Spleen (tissue), 11 donors: ENCODE results near the gene SORCS2. TPM values are rescaled to one million over a fixed set of nuclear protein-coding genes. Genes with fewer than 3 reads are reported as not detected.
A peak's percentile ranks its signal among the peaks of the same experiment; 100 is the strongest.

Source experiments
- DNase-seq: peaks from one replicate; pipeline ENCODE4 v3.0.0-alpha.2; 2020
- H3K27ac ChIP-seq, 8 donors: fragments of 200-600 bp; sonication (generic) in 7 of 8; 1 replicate in 4 of 8; 2 replicates in 4 of 8; pipeline versions ENCODE4 v1.5.0 to v1.8.0; 2016 to 2021; ENCODE audit warnings: inconsistent platforms in 4 of 8, mild to moderate bottlenecking in 4 of 8, moderate library complexity in 1 of 8
- H3K27me3 ChIP-seq, 7 donors: fragments of 200-600 bp; sonication (generic) in 6 of 7; replicated peaks in 1 of 7; 1 replicate in 4 of 7; 2 replicates in 3 of 7; pipeline versions ENCODE4 v1.5.0 to v1.8.0; 2016 to 2021; ENCODE audit warnings: inconsistent platforms in 3 of 7, mild to moderate bottlenecking in 1 of 7
- H3K36me3 ChIP-seq, 6 donors: fragments of 200-600 bp; sonication (generic) in 5 of 6; 1 replicate in 4 of 6; 2 replicates in 2 of 6; pipeline versions ENCODE4 v1.5.0 to v1.8.0; 2016 to 2021; ENCODE audit warnings: inconsistent platforms in 2 of 6
- H3K4me1 ChIP-seq, 6 donors: fragments of 200-600 bp; sonication (generic) in 5 of 6; 1 replicate in 3 of 6; 2 replicates in 3 of 6; pipeline versions ENCODE4 v1.5.0 to v1.8.0; 2016 to 2021; ENCODE audit warnings: inconsistent platforms in 3 of 6
- H3K4me3 ChIP-seq, 8 donors: fragments of 200-600 bp; sonication (generic) in 7 of 8; 1 replicate in 4 of 8; 2 replicates in 4 of 8; pipeline versions ENCODE4 v1.5.0 to v1.8.0; 2016 to 2021; ENCODE audit warnings: inconsistent platforms in 4 of 8, mild to moderate bottlenecking in 4 of 8, moderate library complexity in 2 of 8
- H3K9me3 ChIP-seq, 8 donors: fragments of 200-600 bp; sonication (generic) in 7 of 8; 1 replicate in 4 of 8; 2 replicates in 4 of 8; pipeline versions ENCODE4 v1.5.0 to v1.8.0; 2016 to 2021; ENCODE audit warnings: inconsistent platforms in 4 of 8
- POLR2A ChIP-seq, 3 donors: fragments of 450-650 bp; IDR thresholded peaks; one replicate each; pipeline ENCODE4 v1.5.1; 2017; ENCODE audit warnings: antibody characterized with exemption in 3 of 3, mild to moderate bottlenecking in 1 of 3
- POLR2AphosphoS5 ChIP-seq, 3 donors: sonication (generic); formaldehyde crosslinking; IDR thresholded peaks; one replicate each; pipeline ENCODE4 v1.5.1; 2017; ENCODE audit warnings: antibody characterized with exemption in 3 of 3
- WGBS, 5 donors: extraction: QIAGEN DNeasy Blood & Tissue Kit in 3 of 5; methylation state at CpG; one replicate each; pipeline versions ENCODE4 v1.1.5 to v1.1.7; 2013 to 2018; 5-methylcytosine and 5-hydroxymethylcytosine counted together
- intact Hi-C: fragments of 100-400 bp; cut with DNase I; formaldehyde crosslinking; loops from one replicate; pipeline ENCODE4 v1.15.0; 2023; ENCODE audit warnings: low total_unique reads
- polyA plus RNA-seq, 3 donors: library from polyadenylated mRNA; stranded (reverse); fragments of 200-250 nt; gene quantifications; one replicate each; pipeline ENCODE4 v1.2.1, GENCODE V29; 2013
- total RNA-seq, 7 donors: library from RNA; depleted of rRNA in 3 of 7; stranded (reverse); fragments of >200 nt in 3 of 7; fragmentation: NEBNext Ultra II Directional in 4 of 7; extraction: Animal tissue kit (Norgen Biotek cat#: 25700) in 4 of 7; gene quantifications; one replicate each; pipeline versions ENCODE4 v1.1.0 to v1.2.1, GENCODE V29; 2016 to 2021
- TF ChIP-seq, protein P1 (sequence below), 11 experiments: fragments of 200-600 bp in 7 of 11; fragments of 450-650 bp in 4 of 11; sonication (generic) in 4 of 11; IDR thresholded peaks in 8 of 11; conservative IDR thresholded peaks in 3 of 11; 1 replicate in 7 of 11; 2 replicates in 4 of 11; pipeline versions ENCODE4 v1.4.0 to v1.8.0; 2016 to 2021; ENCODE audit warnings: antibody characterized with exemption in 11 of 11, inconsistent platforms in 4 of 11, mild to moderate bottlenecking in 1 of 11
- donor health status: healthy with polysubstance abuse.
- donor health status: DM: no; HTN: no; CAD: no; lungs with moderate emphysema.
- donor health status: DM: no; HTN: no; CAD: no.
- donor health status: Bipolar disorder and iron deficiency.
- donor health status: healthy.
- donor health status: DM: no; HTN: no; CAD: no.
- donor health status: DM: yes; HTN: yes; CAD: no.

SORCS2 gene
- total and polyA plus RNA-seq, 10 donors = 0.33 to 1.6 (median 0.60) TPM

DNA sequence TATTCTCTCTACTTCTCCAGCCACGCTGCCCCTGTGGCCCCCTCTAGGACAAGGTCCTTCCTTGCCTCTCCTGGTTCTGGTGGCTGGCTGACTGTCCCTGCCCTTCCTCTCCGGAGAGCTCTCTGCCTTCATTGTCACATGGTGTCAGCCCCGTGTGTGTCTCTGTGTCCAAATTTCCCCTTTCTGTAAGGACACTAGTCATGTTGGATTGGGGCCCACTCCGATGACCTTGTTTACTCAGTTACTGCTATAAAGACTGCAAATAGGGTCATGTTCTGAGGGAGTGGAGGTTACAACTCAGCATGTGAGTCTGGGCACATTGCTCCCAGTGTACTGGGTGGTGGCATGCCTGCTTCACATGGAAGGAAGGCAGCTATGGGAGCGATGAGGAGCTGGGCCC lies 371.9 kb downstream of the SORCS2 start:
- Histone ChIP-seq H3K9me3 (no peaks in the 10 kb centered on the region), H3K27me3 (no peaks in the 10 kb centered on the region), H3K4me1 (no peaks in the 10 kb centered on the region), H3K4me3 (no peak overlapping the region), H3K36me3 (no peaks in the 10 kb centered on the region), H3K27ac (peak overlapping the region in 3 of 8 donors; percentile 32 to 55 (median 36))
- 56 to 67% (median 60%) methylated on average over 5 of the region's 5 CpGs for WGBS, 5 donors
- DNase-seq = no peak
- peak in 2 of 3 donors; percentile 41 to 42 for TF ChIP-seq POLR2AphosphoS5 (IDR thresholded peaks at IDR 0.05)
- TF ChIP-seq, protein P1, sequence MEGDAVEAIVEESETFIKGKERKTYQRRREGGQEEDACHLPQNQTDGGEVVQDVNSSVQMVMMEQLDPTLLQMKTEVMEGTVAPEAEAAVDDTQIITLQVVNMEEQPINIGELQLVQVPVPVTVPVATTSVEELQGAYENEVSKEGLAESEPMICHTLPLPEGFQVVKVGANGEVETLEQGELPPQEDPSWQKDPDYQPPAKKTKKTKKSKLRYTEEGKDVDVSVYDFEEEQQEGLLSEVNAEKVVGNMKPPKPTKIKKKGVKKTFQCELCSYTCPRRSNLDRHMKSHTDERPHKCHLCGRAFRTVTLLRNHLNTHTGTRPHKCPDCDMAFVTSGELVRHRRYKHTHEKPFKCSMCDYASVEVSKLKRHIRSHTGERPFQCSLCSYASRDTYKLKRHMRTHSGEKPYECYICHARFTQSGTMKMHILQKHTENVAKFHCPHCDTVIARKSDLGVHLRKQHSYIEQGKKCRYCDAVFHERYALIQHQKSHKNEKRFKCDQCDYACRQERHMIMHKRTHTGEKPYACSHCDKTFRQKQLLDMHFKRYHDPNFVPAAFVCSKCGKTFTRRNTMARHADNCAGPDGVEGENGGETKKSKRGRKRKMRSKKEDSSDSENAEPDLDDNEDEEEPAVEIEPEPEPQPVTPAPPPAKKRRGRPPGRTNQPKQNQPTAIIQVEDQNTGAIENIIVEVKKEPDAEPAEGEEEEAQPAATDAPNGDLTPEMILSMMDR (IDR thresholded peaks at IDR 0.05 in 8 of 11, conservative IDR thresholded peaks at IDR 0.05 in 3 of 11) = no peak
- TF ChIP-seq POLR2A (IDR thresholded peaks at IDR 0.05) = no peak
- intact Hi-C loops = no loop called here

- Histone ChIP-seq H3K9me3 (no peaks in the 10 kb centered on the region), H3K4me1 (no peaks in the 10 kb centered on the region), H3K4me3 (no peak overlapping the region), H3K27ac (no peak overlapping the region), H3K27me3 (peaks cover 0 to 5% (median 0%) of the 10 kb centered on the region in 7 donors), H3K36me3 (no peaks in the 10 kb centered on the region)
- TF ChIP-seq POLR2A (IDR thresholded peaks at IDR 0.05) (no peak), POLR2AphosphoS5 (IDR thresholded peaks at IDR 0.05) (no peak)
- TF ChIP-seq, protein P1 (IDR thresholded peaks at IDR 0.05 in 8 of 11, conservative IDR thresholded peaks at IDR 0.05 in 3 of 11) = no peak
- no peak for DNase-seq
- WGBS, 5 donors = 87 to 95% (median 90%) methylated on average over 4 of the region's 4 CpGs
- intact Hi-C loops = no loop called here
Measured at GRCh38 chr4:7565483-7565882, 373.1 kb downstream of the SORCS2 start.

GRCh38 chr4:7569810-7570783 lies 377.8 kb downstream of the SORCS2 start:
- intact Hi-C loops = no loop called here
- Histone ChIP-seq H3K9me3 (peaks cover 0 to 12% (median 2%) of the 10 kb centered on the region in 8 donors), H3K4me1 (no peaks in the 10 kb centered on the region), H3K36me3 (no peaks in the 10 kb centered on the region), H3K4me3 (no peak overlapping the region), H3K27me3 (peaks cover 0 to 31% (median 0%) of the 10 kb centered on the region in 7 donors), H3K27ac (no peak overlapping the region)
- TF ChIP-seq POLR2A (IDR thresholded peaks at IDR 0.05) (no peak), POLR2AphosphoS5 (IDR thresholded peaks at IDR 0.05) (no peak)
- TF ChIP-seq, protein P1 (IDR thresholded peaks at IDR 0.05 in 8 of 11, conservative IDR thresholded peaks at IDR 0.05 in 3 of 11) = no peak
- 62 to 74% (median 65%) methylated on average over 21 to 25 of the region's 25 CpGs for WGBS, 5 donors
- DNase-seq = no peak

DNA sequence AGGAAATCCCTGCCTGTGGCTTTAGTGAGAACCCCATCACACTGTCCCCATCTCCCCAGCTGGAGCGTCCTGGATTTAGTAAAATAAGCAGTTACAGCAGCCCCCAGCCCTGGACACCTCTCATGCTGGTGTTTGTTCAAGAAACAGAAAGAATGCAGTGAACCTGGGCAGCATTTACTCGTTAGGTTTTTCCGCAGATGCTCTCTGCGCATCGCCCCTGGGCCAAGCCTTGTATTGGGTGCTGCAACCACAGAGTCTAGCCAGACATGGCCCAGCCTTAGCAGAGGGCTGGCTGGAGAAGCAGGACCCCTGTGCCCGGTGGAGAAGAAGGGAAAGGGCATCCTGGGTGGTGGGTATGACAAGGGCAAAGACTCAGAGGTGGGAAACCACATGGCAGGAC lies 378.7 kb downstream of the SORCS2 start:
- Histone ChIP-seq H3K4me1 (no peaks in the 10 kb centered on the region), H3K36me3 (no peaks in the 10 kb centered on the region), H3K27ac (no peak overlapping the region), H3K9me3 (peaks cover 2 to 21% (median 11%) of the 10 kb centered on the region in 8 donors), H3K4me3 (no peak overlapping the region), H3K27me3 (peaks cover 0 to 31% (median 0%) of the 10 kb centered on the region in 7 donors)
- no peak for DNase-seq
- WGBS, 5 donors = 81 to 87% (median 82%) methylated on average over 6 of the region's 6 CpGs
- TF ChIP-seq POLR2AphosphoS5 (IDR thresholded peaks at IDR 0.05) (no peak), POLR2A (IDR thresholded peaks at IDR 0.05) (no peak)
- TF ChIP-seq, protein P1 (IDR thresholded peaks at IDR 0.05 in 8 of 11, conservative IDR thresholded peaks at IDR 0.05 in 3 of 11) = no peak
- intact Hi-C loops = no loop called here
